Omental fat pad (tissue), 4 donors: ENCODE results near the gene RXFP3. TPM values are rescaled to one million over a fixed set of nuclear protein-coding genes. Genes with fewer than 3 reads are reported as not detected.
"Not testable (repeated sequence)": the region's sequence is repeated elsewhere in the genome, so short reads cannot be mapped to it uniquely, and the experiment has no call there.

Source experiments
- ATAC-seq: fragments of 150-250 bp; one replicate; pipeline ENCODE4 v1.9.1; 2016; ENCODE audit warnings: mild to moderate bottlenecking, moderate library complexity; ENCODE audit not compliant: low FRiP score
- DNase-seq: peaks from one replicate; pipeline ENCODE4 v3.0.0-alpha.2; 2019; ENCODE audit warnings: low spot score
- total RNA-seq, 4 donors: library from RNA; depleted of rRNA; stranded (reverse); fragments of >200 nt; gene quantifications; one replicate each; pipeline ENCODE4 v1.1.0, GENCODE V29; 2016
- TF ChIP-seq, protein P1 (sequence below), 3 donors: fragments of 450-650 bp; IDR thresholded peaks; one replicate each; pipeline ENCODE4 v1.5.1; 2016 to 2017; ENCODE audit warnings: antibody characterized with exemption in 3 of 3, mild to moderate bottlenecking in 3 of 3, moderate library complexity in 2 of 3

The RXFP3 gene
- total RNA-seq, 4 donors from 2014 or later, result not detected

- DNase-seq (no peak), ATAC-seq (no peak)
- TF ChIP-seq, protein P1, sequence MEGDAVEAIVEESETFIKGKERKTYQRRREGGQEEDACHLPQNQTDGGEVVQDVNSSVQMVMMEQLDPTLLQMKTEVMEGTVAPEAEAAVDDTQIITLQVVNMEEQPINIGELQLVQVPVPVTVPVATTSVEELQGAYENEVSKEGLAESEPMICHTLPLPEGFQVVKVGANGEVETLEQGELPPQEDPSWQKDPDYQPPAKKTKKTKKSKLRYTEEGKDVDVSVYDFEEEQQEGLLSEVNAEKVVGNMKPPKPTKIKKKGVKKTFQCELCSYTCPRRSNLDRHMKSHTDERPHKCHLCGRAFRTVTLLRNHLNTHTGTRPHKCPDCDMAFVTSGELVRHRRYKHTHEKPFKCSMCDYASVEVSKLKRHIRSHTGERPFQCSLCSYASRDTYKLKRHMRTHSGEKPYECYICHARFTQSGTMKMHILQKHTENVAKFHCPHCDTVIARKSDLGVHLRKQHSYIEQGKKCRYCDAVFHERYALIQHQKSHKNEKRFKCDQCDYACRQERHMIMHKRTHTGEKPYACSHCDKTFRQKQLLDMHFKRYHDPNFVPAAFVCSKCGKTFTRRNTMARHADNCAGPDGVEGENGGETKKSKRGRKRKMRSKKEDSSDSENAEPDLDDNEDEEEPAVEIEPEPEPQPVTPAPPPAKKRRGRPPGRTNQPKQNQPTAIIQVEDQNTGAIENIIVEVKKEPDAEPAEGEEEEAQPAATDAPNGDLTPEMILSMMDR (IDR thresholded peaks at IDR 0.05), result no peak
Observed at GRCh38 chr5:33941090-33941489, 4.9 kb downstream of the RXFP3 start.

DNA sequence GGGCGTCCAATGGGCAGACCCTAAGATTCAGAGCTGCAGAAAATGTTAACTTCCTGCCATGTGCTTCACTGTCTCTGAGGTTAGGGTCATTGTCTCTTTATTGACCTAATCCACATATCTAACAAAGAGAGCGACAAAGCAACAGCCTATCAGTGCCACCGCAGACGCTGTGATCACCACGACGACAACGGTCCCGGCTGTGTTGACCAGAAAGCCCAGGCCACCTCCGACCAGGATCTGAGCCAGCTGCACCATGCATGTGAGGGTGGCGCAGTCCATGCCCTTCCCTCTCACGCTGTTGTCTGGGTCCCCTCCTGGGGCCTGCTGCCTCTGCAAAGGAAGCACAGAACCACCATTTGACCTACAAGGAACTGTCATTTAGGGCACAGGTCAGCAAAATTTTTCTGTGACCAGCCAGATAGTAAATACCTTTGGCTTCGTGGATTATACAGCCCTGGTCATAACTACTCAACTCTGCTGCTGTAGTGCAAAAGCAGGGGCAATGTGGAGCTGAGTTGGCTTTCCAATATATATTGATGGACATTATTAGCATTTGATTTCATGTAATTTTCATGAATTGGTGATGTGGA lies 8.5 kb downstream of the RXFP3 start:
- DNase-seq (no peak), ATAC-seq (no peak)
- TF ChIP-seq, protein P1 (IDR thresholded peaks at IDR 0.05), result no peak

DNA sequence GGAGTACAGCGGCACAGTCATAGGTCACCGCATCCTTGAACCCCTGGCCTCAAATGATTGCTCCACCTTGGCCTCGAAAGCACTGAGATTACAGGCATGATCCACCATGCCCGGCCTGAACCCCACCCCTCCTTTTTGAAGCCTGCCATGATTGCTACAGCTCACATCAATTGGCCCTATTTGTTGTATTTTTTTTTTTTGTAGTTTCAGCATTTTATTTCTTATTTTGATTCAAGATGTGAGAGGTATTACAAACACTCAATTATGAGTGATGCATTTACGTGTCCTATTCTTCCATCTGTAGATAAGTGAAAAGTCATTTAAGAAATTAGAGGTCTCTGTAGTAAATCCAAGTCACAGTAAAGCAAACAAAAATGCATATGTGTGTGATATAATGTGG lies 16.0 kb downstream of the RXFP3 start:
- DNase-seq, ATAC-seq: not testable (repeated sequence)

- ATAC-seq, result no peak
- TF ChIP-seq, protein P1 (IDR thresholded peaks at IDR 0.05), result no peak
- DNase-seq, result no peak
Observed at GRCh38 chr5:33957577-33958150, 21.5 kb downstream of the RXFP3 start.

DNA sequence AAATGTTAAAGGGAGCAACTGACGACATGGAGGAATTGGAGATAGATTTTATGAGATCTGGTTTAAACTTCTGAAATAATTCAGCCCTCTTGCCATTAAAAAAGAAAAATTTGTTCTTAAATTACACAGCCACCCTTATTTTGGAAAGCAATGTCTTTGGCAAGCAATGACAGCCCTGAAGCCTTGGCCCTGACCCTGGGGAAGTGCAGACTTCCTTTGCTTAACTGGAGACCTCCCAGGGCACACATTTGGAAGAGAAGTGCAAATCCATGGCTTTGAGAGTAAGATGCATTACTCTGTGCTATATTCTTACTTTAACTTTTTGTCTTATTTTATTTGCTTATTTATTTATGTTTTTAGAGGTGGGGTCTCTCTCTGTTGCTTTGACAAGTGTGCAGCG lies 22.0 kb downstream of the RXFP3 start:
- TF ChIP-seq, protein P1 (IDR thresholded peaks at IDR 0.05), result no peak
- no peak for ATAC-seq
- DNase-seq, result no peak

GRCh38 chr5:33964132-33964700 lies 28.0 kb downstream of the RXFP3 start:
- no peak for DNase-seq
- TF ChIP-seq, protein P1 (IDR thresholded peaks at IDR 0.05), result no peak
- no peak for ATAC-seq

DNA sequence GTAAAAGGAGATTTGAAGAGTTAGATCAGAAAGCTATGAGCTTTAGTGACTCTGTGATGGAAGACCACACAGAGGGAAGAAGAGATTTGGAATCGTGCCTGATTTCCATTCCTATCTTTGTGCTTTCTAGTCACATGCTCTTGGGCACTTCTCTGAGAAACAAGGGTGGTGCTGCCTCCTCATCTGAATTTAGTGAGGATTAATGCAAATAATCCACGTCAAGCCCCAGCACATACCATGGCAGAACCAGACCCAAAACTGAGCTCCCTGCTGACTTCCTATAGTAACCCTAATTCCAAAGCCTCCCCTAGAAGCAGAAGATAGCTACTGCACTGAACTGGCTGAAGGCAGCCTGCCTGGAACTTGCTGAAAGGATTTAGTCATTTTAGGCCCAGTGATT lies 30.6 kb downstream of the RXFP3 start:
- TF ChIP-seq, protein P1 (IDR thresholded peaks at IDR 0.05), result no peak
- DNase-seq (no peak), ATAC-seq (no peak)
